Middle frontal gyrus (tissue), 1 donor: ENCODE measurements around the gene CDKL5.
"Not testable (repeated sequence)": the region's sequence is repeated elsewhere in the genome, so short reads cannot be mapped to it uniquely, and the experiment has no call there.

Source experiments
- DNase-seq: peaks from one replicate; pipeline ENCODE4 v3.0.0-alpha.2; 2015; ENCODE audit warnings: low spot score; ENCODE audit errors: extremely low spot score

Gene CDKL5

GRCh38 chrX:18573556-18573955 is 148.1 kb downstream of the CDKL5 start:
- no peak for DNase-seq

GRCh38 chrX:18574591-18574990 is 149.2 kb downstream of the CDKL5 start:
- DNase-seq = no peak

GRCh38 chrX:18575744-18576143 is 150.3 kb downstream of the CDKL5 start:
- DNase-seq = no peak

- DNase-seq = no peak
Observed at GRCh38 chrX:18577400-18577799, 152.0 kb downstream of the CDKL5 start.

- no peak for DNase-seq
Observed at GRCh38 chrX:18578546-18578945, 153.1 kb downstream of the CDKL5 start.

GRCh38 chrX:18579495-18579894 is 154.1 kb downstream of the CDKL5 start:
- DNase-seq = no peak

- no peak for DNase-seq
Observed at GRCh38 chrX:18582910-18583493, 157.6 kb downstream of the CDKL5 start.

- not testable (repeated sequence) for DNase-seq
Observed at GRCh38 chrX:18589292-18589691, 163.9 kb downstream of the CDKL5 start.

GRCh38 chrX:18591834-18592233 is 166.4 kb downstream of the CDKL5 start:
- no peak for DNase-seq

GRCh38 chrX:18594079-18594478 is 168.7 kb downstream of the CDKL5 start:
- DNase-seq = no peak

- no peak for DNase-seq
Observed at GRCh38 chrX:18596096-18596495, 170.7 kb downstream of the CDKL5 start.

GRCh38 chrX:18598413-18598812 is 173.0 kb downstream of the CDKL5 start:
- DNase-seq = no peak

GRCh38 chrX:18607966-18608365 is 182.6 kb downstream of the CDKL5 start:
- DNase-seq = no peak

GRCh38 chrX:18613930-18614639 is 188.7 kb downstream of the CDKL5 start:
- no peak for DNase-seq

GRCh38 chrX:18616688-18617406 is 191.4 kb downstream of the CDKL5 start:
- DNase-seq = no peak

- no peak for DNase-seq
Observed at GRCh38 chrX:18617407-18617750, 192.0 kb downstream of the CDKL5 start.

GRCh38 chrX:18619288-18619687 is 193.9 kb downstream of the CDKL5 start:
- DNase-seq = no peak

GRCh38 chrX:18620349-18620748 is 194.9 kb downstream of the CDKL5 start:
- DNase-seq = no peak

GRCh38 chrX:18624599-18624998 is 199.2 kb downstream of the CDKL5 start:
- DNase-seq = no peak

GRCh38 chrX:18630934-18631333 is 205.5 kb downstream of the CDKL5 start:
- no peak for DNase-seq

- no peak for DNase-seq
Observed at GRCh38 chrX:18638398-18638797, 213.0 kb downstream of the CDKL5 start.

- no peak for DNase-seq
Observed at GRCh38 chrX:18639280-18639679, 213.9 kb downstream of the CDKL5 start.

GRCh38 chrX:18640686-18641085 is 215.3 kb downstream of the CDKL5 start:
- no peak for DNase-seq
